HepG2 (cell line): ENCODE data around the gene SIVA1. TPM values are rescaled to one million over a fixed set of nuclear protein-coding genes. Genes with fewer than 3 reads are reported as not detected.

ENCODE experiments used
- ERF ChIP-seq: IDR thresholded peaks from 2 replicates; pipeline ENCODE4 v1.6.1; 2018; ENCODE audit warnings: missing biosample characterization, missing genetic modification reagents
- GABPA ChIP-seq, 2 experiments: IDR thresholded peaks; 2 replicates each; pipeline ENCODE4 v1.6.1; 2011 to 2016; ENCODE audit warnings: low read depth in 2 of 2, low read length in 1 of 2, missing biosample characterization in 1 of 2, missing genetic modification characterization in 1 of 2
- KDM6A ChIP-seq: IDR thresholded peaks from 2 replicates; pipeline ENCODE4 v1.6.1; 2016; ENCODE audit warnings: low read depth
- MAX ChIP-seq: IDR thresholded peaks from 2 replicates; pipeline ENCODE4 v1.6.1; 2012; ENCODE audit warnings: inconsistent platforms
- MED13 ChIP-seq: sonication (generic); formaldehyde crosslinking; IDR thresholded peaks from 2 replicates; pipeline ENCODE4 v1.5.0; 2020; ENCODE audit warnings: missing genetic modification reagents
- NFKB2 ChIP-seq: sonication (generic); formaldehyde crosslinking; IDR thresholded peaks from 2 replicates; pipeline ENCODE4 v1.4.0; 2020; ENCODE audit warnings: missing genetic modification reagents, borderline replicate concordance
- PRPF4 ChIP-seq: fragments of 200-400 bp; formaldehyde crosslinking; IDR thresholded peaks from 2 replicates; pipeline ENCODE4 v1.6.1; 2016; ENCODE audit warnings: low read length, low read depth; ENCODE audit not compliant: poor library complexity, severe bottlenecking
- SIX1 ChIP-seq: sonication (generic); formaldehyde crosslinking; IDR thresholded peaks from 2 replicates; pipeline ENCODE4 v1.4.0; 2020; ENCODE audit warnings: missing genetic modification reagents, borderline replicate concordance
- SMC3 ChIP-seq: IDR thresholded peaks from 2 replicates; pipeline ENCODE4 v1.6.1; 2011; ENCODE audit warnings: low read length, improper control_type of control experiment
- ZNF354B ChIP-seq: sonication (generic); formaldehyde crosslinking; IDR thresholded peaks from 2 replicates; pipeline ENCODE4 v1.8.0; 2022; ENCODE audit warnings: mild to moderate bottlenecking, missing genetic modification reagents
- ZNF414 ChIP-seq: sonication (generic); formaldehyde crosslinking; IDR thresholded peaks from 2 replicates; pipeline ENCODE4 v1.5.0; 2020; ENCODE audit warnings: missing genetic modification reagents
- ZNF431 ChIP-seq: sonication (generic); formaldehyde crosslinking; IDR thresholded peaks from 2 replicates; pipeline ENCODE4 v1.9.0; 2022; ENCODE audit warnings: missing genetic modification reagents, low read depth, mild to moderate bottlenecking, borderline replicate concordance
- ZNF558 ChIP-seq: sonication (generic); formaldehyde crosslinking; IDR thresholded peaks from 2 replicates; pipeline ENCODE4 v1.9.0; 2022; ENCODE audit warnings: mild to moderate bottlenecking, missing genetic modification reagents, borderline replicate concordance
- ZNF687 ChIP-seq: sonication (generic); formaldehyde crosslinking; IDR thresholded peaks from 2 replicates; pipeline ENCODE4 v1.5.1; 2020; ENCODE audit warnings: mild to moderate bottlenecking, missing genetic modification reagents, moderate library complexity
- polyA plus RNA-seq, 8 experiments: library from polyadenylated mRNA; depleted of rRNA in 3 of 8; stranded (reverse) in 7 of 8; unstranded in 1 of 8; fragments of >200 nt; fragmentation: Illumina TruSeq in 4 of 8; extraction: Trizol in 4 of 8; gene quantifications; 2 replicates each; pipeline versions ENCODE4 v1.2.1 to v1.2.3, GENCODE V29; 2011 to 2016; ENCODE audit warnings: low read depth in 4 of 8, missing spikeins in 1 of 8, mixed read lengths in 1 of 8; ENCODE audit not compliant: insufficient read depth in 1 of 8
- total RNA-seq, 5 experiments: library from RNA; depleted of rRNA; stranded (reverse); fragments of >200 nt; fragmentation: Illumina TruSeq; extraction: Trizol; gene quantifications; 2 replicates each; pipeline ENCODE4 v1.2.3, GENCODE V29; 2016; ENCODE audit warnings: low read depth in 1 of 5
- TF ChIP-seq, protein P1 (sequence below): sonication (generic); formaldehyde crosslinking; IDR thresholded peaks from 2 replicates; pipeline ENCODE4 v1.4.0; 2020; ENCODE audit warnings: missing genetic modification reagents
- TF ChIP-seq, protein P2 (sequence below): sonication (generic); formaldehyde crosslinking; IDR thresholded peaks from 2 replicates; pipeline ENCODE4 v1.5.0; 2020; ENCODE audit warnings: mild to moderate bottlenecking, missing genetic modification reagents, borderline replicate concordance

Gene SIVA1
- total and polyA plus RNA-seq, 2 of the 13 experiments (the other 11 are each of a cell fraction or from before 2014, with no cell fraction given): 123 to 186 TPM

DNA sequence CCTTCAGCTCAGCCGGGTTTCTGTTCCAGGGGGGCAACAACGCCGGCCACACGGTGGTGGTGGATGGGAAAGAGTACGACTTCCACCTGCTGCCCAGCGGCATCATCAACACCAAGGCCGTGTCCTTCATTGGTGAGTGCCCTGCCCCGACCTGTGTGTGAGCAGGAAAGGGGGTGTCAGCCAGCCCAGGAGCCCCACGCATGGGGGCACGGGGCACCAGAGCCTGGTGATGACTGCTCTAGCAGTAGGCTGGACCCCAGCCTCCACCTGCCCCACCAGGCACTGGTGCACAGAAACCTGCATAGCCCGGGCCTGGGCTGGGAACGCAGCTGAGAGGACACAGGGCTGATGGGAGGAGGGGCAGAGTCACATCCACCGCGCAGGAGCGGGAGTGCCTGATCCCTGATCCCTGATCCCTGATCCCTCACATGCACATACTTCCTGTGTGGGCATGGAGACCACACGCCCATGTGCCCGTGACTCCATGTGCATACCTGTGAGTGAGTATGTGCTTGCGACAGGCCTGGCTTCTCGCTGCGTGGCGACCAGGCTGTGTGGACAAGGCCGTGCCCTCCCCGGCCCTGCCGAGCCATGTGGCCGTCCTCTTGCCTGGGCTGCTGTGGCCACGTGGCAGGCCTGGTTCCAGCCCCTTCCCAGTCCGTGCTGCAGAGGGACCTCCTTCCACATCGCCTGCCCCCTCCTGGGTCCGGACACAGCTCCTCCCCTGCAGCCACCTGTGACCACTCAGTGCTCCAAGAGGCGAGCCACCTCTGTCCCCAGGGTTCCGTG lies 17.8 kb upstream of the SIVA1 start (continued):
- TF ChIP-seq GABPA (IDR thresholded peaks at IDR 0.05; ENCODE audit: low read depth, low read length) (no peak), GABPA (CRISPR knock-in tag; IDR thresholded peaks at IDR 0.05; ENCODE audit: low read depth) (peak; percentile 69), ERF (CRISPR knock-in tag) (peak; percentile 69), NFKB2 (CRISPR knock-in tag) (peak; percentile 22; the same call in 1 of the 2 replicates), ZNF687 (CRISPR knock-in tag) (peak; percentile 90), SMC3 (no peak), KDM6A (no peak), SIX1 (CRISPR knock-in tag) (no peak), MED13 (no peak), ZNF354B (CRISPR knock-in tag) (no peak), MAX (peak; percentile 99), ZNF414 (no peak; the same call in 1 of the 2 replicates), ZNF431 (CRISPR knock-in tag) (peak; percentile 78), ZNF558 (CRISPR knock-in tag) (no peak; the same call in 1 of the 2 replicates), PRPF4 (no peak)
- TF ChIP-seq, protein P1, sequence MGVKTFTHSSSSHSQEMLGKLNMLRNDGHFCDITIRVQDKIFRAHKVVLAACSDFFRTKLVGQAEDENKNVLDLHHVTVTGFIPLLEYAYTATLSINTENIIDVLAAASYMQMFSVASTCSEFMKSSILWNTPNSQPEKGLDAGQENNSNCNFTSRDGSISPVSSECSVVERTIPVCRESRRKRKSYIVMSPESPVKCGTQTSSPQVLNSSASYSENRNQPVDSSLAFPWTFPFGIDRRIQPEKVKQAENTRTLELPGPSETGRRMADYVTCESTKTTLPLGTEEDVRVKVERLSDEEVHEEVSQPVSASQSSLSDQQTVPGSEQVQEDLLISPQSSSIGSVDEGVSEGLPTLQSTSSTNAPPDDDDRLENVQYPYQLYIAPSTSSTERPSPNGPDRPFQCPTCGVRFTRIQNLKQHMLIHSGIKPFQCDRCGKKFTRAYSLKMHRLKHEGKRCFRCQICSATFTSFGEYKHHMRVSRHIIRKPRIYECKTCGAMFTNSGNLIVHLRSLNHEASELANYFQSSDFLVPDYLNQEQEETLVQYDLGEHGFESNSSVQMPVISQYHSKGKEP (CRISPR knock-in tag): no peak
- TF ChIP-seq, protein P2, sequence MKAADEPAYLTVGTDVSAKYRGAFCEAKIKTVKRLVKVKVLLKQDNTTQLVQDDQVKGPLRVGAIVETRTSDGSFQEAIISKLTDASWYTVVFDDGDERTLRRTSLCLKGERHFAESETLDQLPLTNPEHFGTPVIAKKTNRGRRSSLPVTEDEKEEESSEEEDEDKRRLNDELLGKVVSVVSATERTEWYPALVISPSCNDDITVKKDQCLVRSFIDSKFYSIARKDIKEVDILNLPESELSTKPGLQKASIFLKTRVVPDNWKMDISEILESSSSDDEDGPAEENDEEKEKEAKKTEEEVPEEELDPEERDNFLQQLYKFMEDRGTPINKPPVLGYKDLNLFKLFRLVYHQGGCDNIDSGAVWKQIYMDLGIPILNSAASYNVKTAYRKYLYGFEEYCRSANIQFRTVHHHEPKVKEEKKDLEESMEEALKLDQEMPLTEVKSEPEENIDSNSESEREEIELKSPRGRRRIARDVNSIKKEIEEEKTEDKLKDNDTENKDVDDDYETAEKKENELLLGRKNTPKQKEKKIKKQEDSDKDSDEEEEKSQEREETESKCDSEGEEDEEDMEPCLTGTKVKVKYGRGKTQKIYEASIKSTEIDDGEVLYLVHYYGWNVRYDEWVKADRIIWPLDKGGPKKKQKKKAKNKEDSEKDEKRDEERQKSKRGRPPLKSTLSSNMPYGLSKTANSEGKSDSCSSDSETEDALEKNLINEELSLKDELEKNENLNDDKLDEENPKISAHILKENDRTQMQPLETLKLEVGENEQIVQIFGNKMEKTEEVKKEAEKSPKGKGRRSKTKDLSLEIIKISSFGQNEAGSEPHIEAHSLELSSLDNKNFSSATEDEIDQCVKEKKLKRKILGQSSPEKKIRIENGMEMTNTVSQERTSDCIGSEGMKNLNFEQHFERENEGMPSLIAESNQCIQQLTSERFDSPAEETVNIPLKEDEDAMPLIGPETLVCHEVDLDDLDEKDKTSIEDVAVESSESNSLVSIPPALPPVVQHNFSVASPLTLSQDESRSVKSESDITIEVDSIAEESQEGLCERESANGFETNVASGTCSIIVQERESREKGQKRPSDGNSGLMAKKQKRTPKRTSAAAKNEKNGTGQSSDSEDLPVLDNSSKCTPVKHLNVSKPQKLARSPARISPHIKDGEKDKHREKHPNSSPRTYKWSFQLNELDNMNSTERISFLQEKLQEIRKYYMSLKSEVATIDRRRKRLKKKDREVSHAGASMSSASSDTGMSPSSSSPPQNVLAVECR: peak; percentile 69; the same call in 1 of the 2 replicates
